Hematopoietic multipotent progenitor cell treated with erythropoietin and hydrocortisone succinate and interleukin-3 and kit ligand, for 6 days (in vitro differentiated cells): ENCODE measurements around the gene SEC61A1.

ENCODE experiments used
- DNase-seq: peaks from one replicate; pipeline ENCODE4 v3.0.0-alpha.2; 2015

SEC61A1 gene

GRCh38 chr3:128078322-128078721 lies 26.1 kb downstream of the SEC61A1 start:
- DNase-seq: no peak

- DNase-seq: no peak
Observed at GRCh38 chr3:128078875-128079274, 26.6 kb downstream of the SEC61A1 start.

- DNase-seq: no peak
Observed at GRCh38 chr3:128079823-128080222, 27.6 kb downstream of the SEC61A1 start.

- peak; percentile 46 for DNase-seq
Observed at GRCh38 chr3:128080323-128081080, 28.3 kb downstream of the SEC61A1 start.

GRCh38 chr3:128081226-128081625 lies 29.0 kb downstream of the SEC61A1 start:
- DNase-seq: no peak

GRCh38 chr3:128081846-128082245 lies 29.6 kb downstream of the SEC61A1 start:
- no peak for DNase-seq

DNA sequence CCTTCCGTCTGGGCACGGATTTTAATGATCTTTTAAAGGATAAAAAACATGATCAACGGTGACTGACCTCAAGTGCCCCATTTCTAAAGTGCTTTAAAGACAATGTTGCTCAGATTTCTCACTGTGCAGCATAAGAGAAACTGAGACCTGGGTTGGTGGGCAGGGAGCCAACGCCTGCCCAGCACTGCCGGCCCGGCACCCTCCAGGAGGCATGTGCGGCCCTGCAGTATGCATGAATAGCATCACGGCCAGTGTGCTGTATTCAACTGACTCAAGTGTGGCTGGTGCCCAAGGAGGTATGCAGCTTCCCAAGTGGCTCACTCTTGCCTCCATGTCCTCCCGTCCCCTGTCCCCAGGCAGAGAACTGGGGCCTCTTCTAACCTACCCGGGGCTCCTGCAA lies 30.3 kb downstream of the SEC61A1 start:
- DNase-seq: no peak

DNA sequence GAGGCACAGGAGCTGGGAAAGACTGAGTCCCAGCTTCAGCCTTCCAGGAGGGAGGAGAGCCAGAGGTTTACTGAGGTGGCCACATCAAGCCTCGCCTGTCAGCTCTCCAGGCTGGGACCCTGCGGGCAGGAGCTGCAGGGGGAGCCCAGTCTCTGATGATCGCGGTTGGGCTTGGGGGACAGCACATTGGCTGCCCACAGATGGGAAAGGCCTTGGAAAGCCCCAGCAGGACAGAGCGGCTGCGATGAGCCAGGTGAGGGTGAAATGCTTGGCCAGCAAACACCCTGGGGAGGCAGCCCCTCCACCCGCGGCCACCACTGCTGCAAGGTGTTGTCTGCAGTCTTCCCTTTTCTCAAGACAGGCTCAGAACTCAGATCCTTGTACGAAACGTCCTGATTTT lies 31.2 kb downstream of the SEC61A1 start:
- no peak for DNase-seq

DNA sequence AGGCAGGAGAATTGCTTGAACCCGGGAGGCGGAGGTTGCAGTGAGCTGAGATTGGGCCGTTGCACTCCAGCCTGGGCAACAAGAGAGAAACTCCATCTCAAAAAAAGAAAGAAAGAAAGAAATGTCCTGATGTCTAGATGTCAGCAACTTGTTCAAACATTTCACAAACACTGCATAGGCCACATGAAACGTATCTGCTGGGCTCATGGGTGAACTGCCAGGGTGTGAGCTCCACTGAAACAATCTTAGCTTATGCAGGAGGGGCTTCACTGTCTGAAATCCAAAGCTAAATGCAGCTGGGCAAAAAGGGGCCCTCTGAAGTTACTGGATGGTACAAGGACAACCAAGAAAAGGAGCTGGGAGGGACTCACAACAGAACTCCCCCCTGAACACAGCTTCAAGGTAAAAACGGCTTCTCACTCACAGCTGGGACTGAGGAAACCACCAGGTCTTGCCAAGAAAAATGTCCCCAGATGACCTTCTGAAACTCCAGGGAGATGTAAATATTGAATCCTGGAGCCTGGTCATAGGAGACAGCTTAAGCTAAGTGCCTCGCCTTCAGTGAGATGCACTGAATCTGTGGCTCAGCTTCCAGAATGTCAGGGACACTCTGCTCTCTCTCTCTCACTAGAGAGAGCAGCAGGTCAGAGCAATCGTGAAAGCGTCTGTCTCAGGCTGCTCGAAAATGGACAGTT lies 31.9 kb downstream of the SEC61A1 start:
- DNase-seq: no peak

- no peak for DNase-seq
Observed at GRCh38 chr3:128084675-128085021, 32.4 kb downstream of the SEC61A1 start.

DNA sequence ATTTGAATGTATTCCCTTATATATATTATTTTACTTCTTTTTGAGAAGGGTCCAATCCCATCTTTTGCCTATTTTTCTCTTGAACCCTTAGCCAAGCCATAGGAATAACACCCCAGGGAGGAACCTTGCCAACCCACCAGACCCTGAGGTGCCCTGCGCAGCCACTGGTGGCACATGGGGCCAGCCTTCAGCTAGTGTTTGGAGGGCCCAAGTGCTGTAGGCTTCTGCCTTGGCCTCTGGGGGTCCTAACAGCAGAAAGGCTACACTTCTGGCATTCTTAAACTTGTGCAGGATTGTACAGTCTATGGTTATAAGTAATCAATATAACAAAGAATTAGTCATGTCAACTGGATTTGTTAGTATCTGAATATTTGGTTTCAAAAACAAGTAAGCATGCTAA lies 36.9 kb downstream of the SEC61A1 start:
- DNase-seq: peak; percentile 31

DNA sequence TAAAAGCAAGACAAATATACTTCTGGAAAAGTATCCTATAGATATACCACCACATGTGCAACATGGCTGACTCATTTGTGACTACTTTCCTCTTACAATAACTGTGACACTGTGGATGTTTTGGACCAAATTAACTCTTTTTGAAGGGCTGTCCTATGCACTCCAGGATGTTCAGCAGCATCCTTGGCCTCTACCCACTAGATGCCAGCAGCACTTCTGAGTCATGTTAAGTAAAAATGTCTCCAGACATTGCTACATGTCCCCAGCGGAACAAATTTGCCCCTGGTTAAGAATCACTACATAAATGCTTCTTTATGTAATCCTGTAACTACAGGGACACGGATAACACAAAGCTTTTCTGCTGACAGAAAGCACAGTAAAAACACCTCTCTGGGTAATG lies 39.3 kb downstream of the SEC61A1 start:
- no peak for DNase-seq

GRCh38 chr3:128094295-128095151 lies 42.3 kb downstream of the SEC61A1 start:
- DNase-seq: peak; percentile 73

- DNase-seq: peak; percentile 92
Observed at GRCh38 chr3:128095222-128095703, 43.0 kb downstream of the SEC61A1 start.

- DNase-seq: no peak
Observed at GRCh38 chr3:128098234-128098633, 46.0 kb downstream of the SEC61A1 start.

- no peak for DNase-seq
Observed at GRCh38 chr3:128100161-128100560, 47.9 kb downstream of the SEC61A1 start.

GRCh38 chr3:128100638-128101037 lies 48.4 kb downstream of the SEC61A1 start:
- no peak for DNase-seq

GRCh38 chr3:128103136-128103676 lies 51.0 kb downstream of the SEC61A1 start:
- DNase-seq: no peak

DNA sequence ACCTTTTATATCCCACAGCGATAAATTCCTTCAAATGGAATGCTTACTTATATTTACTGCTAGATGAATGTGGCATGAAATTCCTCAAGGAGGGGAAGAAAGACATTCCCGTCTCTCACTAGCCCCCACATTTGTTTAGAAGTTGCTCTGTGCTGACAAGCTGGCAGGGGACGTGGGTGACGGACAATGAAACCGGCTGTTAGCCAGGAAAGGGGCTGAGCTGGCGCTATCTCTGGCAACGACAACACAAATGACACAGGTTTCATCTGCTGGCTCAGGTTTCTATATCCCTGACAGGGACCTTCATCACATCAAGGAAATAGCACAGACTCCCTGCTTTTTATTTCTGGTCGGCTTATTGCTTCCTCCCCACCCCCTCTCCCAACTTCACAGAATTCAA lies 55.6 kb downstream of the SEC61A1 start:
- no peak for DNase-seq

DNA sequence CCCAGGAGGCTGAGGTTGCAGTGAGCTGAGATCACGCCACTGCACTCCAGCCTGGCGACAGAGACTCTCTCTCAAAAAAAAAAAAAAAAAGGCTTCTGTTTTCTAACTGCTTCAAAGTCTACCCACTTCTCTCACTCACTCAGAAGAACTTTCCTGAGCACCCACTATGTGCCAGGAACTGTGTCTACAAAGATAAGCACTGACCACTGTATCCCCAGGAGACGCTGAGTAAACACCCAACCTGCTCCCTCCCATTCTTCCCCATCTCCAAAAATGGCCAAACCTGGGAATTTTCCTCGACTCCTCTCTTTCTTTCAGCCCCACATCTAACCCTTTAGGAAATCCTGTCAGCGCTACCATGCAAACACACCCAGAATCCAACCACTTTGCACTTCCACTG lies 58.9 kb downstream of the SEC61A1 start:
- DNase-seq: no peak

DNA sequence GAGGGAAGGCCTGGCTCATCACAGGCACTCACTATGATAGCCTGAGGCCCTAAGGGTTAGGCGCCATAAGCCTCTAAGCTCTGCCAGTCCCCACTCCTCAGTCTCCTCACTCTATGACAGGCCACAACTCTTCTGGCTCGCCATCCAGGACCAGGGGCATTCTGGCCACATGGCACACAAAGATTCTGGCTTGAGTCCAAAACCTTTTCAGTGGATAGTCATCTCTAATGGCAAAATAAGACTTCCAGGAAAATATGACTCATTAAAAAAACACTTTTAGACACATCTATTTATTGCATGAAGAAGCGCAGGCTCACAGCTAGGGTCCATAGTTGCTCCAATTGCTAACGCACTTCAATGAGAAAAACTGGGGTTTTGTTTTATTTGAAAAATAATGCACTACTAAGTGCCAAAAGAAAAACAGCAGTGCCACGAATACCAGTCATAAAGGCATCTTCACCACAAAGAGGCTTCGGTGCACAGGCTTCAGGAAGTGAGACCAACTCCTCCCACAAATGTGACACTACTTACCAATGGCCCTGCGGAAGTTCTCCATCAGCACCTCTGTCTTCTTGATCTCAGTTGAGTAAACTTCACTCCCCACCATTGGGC lies 60.2 kb downstream of the SEC61A1 start:
- DNase-seq: peak; percentile 74
